ENCODE data around the gene C6orf47. TPM values are rescaled to one million over a fixed set of nuclear protein-coding genes. Genes with fewer than 3 reads are reported as not detected.

The C6orf47 gene
- total and polyA plus RNA-seq, 2 of the 8 experiments (the other 6 are each of a cell fraction or from before 2014, with no cell fraction given) = 4.7 to 14.6 TPM

GRCh38 chr6:31664790-31665500 is 4.4 kb upstream of the C6orf47 start, which contains the start of gene GPANK1 (continued):
- peak; percentile 82 for TF ChIP-seq E2F6 (IDR thresholded peaks at IDR 0.05)
- TF ChIP-seq, protein P1, sequence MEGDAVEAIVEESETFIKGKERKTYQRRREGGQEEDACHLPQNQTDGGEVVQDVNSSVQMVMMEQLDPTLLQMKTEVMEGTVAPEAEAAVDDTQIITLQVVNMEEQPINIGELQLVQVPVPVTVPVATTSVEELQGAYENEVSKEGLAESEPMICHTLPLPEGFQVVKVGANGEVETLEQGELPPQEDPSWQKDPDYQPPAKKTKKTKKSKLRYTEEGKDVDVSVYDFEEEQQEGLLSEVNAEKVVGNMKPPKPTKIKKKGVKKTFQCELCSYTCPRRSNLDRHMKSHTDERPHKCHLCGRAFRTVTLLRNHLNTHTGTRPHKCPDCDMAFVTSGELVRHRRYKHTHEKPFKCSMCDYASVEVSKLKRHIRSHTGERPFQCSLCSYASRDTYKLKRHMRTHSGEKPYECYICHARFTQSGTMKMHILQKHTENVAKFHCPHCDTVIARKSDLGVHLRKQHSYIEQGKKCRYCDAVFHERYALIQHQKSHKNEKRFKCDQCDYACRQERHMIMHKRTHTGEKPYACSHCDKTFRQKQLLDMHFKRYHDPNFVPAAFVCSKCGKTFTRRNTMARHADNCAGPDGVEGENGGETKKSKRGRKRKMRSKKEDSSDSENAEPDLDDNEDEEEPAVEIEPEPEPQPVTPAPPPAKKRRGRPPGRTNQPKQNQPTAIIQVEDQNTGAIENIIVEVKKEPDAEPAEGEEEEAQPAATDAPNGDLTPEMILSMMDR (IDR thresholded peaks at IDR 0.05; ENCODE audit: control extremely low read depth in 1 of 3, insufficient read depth in 1 of 3, low read depth in 1 of 3, low read length in 3 of 3) = no peak
- no peak for TF ChIP-seq FOSL1 (IDR thresholded peaks at IDR 0.05; ENCODE audit: insufficient read depth, low read depth, low read length)
- no peak for TF ChIP-seq KDM1A (IDR thresholded peaks at IDR 0.05; ENCODE audit: borderline replicate concordance, low read length)
- no peak for TF ChIP-seq POU5F1 (IDR thresholded peaks at IDR 0.05; ENCODE audit: low read depth, low read length)
- TF ChIP-seq GTF2F1 (IDR thresholded peaks at IDR 0.05; ENCODE audit: borderline replicate concordance, low read depth, low read length) = peak; percentile 12; the same call in 1 of the 2 replicates
- no peak for TF ChIP-seq TAF7 (optimal IDR thresholded peaks at IDR 0.05; ENCODE audit: borderline replicate concordance, low read depth, low read length)
- TF ChIP-seq, protein P2, sequence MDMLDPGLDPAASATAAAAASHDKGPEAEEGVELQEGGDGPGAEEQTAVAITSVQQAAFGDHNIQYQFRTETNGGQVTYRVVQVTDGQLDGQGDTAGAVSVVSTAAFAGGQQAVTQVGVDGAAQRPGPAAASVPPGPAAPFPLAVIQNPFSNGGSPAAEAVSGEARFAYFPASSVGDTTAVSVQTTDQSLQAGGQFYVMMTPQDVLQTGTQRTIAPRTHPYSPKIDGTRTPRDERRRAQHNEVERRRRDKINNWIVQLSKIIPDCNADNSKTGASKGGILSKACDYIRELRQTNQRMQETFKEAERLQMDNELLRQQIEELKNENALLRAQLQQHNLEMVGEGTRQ (IDR thresholded peaks at IDR 0.05; ENCODE audit: low read length) = no peak
- TF ChIP-seq BACH1 (IDR thresholded peaks at IDR 0.05; ENCODE audit: low read length) = no peak
- no peak for TF ChIP-seq RNF2 (IDR thresholded peaks at IDR 0.05; ENCODE audit: borderline replicate concordance, low read depth, low read length, missing control alignments, poor library complexity, severe bottlenecking)
- peak; percentile 85 for TF ChIP-seq TAF1 (IDR thresholded peaks at IDR 0.05; ENCODE audit: low read depth, low read length)
